Left colon (tissue), 2 donors: ENCODE measurements around the gene PRPH2. TPM values are rescaled to one million over a fixed set of nuclear protein-coding genes. Genes with fewer than 3 reads are reported as not detected.
"Not testable (repeated sequence)": the region's sequence is repeated elsewhere in the genome, so short reads cannot be mapped to it uniquely, and the experiment has no call there.

Source experiments
- ATAC-seq: fragments of 200-7000 bp; cut with Tn5 transposase; one replicate; pipeline ENCODE4 v1.9.1; 2020; ENCODE audit warnings: mild to moderate bottlenecking, moderate library complexity
- DNase-seq, 2 donors: peaks; one replicate each; pipeline ENCODE4 v3.0.0-alpha.2; 2020
- intact Hi-C, 2 donors: fragments of 100-400 bp; cut with DNase I in 1 of 2; cut with micrococcal nuclease in 1 of 2; formaldehyde crosslinking; loops; one replicate each; pipeline versions ENCODE4 v1.11.2 to v1.14.0; 2022; cut with DNase I, micrococcal nuclease
- total RNA-seq, 2 donors: library from RNA; stranded (reverse); fragmentation: NEBNext Ultra II Directional; extraction: Animal tissue kit (Norgen Biotek cat#: 25700); gene quantifications; one replicate each; pipeline ENCODE4 v1.2.1, GENCODE V29; 2021
- donor health status: DM: no; HTN: no; CAD: no.
- donor health status: DM: yes; HTN: yes; CAD: no.

PRPH2 gene
- total RNA-seq, 2 donors from 2014 or later: 0.40 to 0.67 TPM

DNA sequence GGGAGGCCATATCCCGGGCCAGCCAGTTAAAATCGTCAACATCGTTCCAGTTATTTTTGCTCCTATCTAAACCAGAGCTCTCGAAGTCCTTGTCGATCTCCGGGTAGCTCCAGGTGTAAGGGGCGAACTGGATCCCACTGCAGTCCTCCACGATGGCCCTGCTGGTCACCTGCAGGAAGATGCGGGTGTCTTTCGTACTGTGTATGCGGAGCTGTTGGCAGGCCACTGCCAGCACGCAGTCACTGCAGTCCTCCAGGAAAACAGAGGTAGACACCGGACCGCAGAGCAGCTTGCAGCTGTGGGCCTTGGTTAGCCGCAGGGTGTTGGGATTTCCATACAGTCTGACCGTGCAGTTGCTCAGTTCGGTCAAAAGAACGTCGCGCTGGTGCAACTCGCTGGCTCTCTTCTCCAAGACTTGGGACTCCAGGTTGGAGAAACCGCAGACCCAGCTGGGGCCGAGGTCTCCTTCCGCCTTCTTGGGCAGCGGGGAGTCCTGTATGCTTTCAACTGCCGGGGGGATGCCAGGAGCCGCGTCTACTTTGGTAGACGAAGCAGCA is 22.8 kb upstream of the PRPH2 start:
- intact Hi-C loops: loop anchor here in 1 of 2 donors (5.0 kb wide), 1 partner anchor 132 kb away; the partner anchor contains the start of gene RPL7L1
- ATAC-seq: peak; percentile 12

DNA sequence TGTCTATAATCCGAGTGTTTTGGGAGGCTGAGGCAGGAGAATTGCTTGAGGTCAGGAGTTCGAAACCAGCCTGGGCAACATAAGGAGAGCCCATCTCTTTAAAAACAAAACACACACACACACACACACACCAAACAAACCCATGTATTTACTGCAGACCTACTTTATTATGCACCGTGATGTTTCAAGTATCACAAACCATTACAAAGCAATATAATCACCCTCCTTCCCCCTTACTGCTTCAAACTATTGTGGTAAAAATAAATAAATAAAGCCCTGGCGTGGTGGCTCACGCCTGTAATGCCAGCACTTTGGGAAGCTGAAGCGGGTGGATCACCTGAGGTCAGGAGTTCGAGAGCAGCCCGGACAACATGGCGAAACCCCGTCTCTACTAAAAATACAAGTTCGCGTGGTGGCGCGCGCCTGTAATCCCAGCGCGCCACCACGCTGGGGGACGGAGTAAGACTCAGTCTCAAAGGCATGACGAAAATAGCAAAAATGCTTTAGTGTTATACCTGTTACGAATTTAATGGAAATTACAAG is 22.0 kb upstream of the PRPH2 start:
- intact Hi-C loops: no loop called here
- ATAC-seq (no peak), DNase-seq (no peak)

More for the DNA sequence above, 22.8 kb upstream of the PRPH2 start:
- DNase-seq: peak in 1 of 2 donors; percentile 33

DNA sequence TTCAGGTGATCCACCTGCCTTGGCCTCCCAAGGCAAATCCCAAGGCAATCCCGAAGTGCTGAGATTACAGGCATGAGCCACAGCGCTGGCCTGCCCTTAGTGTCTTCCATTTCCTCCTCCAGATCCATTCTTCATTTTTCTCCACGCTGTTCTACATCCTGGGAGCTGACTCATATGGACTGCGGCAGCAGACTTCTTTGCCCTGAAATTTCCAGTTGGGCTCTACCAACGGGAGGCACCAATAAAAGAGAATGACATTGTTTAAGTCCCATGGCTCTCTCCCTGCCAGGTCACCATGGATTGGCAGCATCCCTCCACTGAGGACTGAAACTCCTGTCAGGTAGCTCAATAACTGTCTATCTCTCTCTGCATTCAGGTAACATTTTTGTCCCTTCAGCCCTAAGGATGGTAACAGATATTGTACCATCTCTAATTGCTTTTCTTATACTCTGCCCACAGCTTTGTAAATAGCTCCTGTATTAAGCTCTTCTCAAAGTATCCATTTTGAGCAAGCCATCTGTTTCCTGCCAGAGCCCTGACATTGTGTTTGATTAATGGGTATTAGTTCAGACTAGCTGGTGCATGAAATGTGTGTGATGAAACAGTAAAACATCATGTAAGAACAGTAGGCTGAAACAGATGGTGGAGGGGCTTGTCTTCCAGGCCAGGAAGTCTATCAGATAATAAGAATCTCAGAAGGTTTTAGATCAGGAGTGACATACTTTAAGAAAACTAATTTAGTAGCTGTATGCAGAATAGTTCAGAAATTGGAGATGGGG is 19.9 kb upstream of the PRPH2 start:
- no peak for ATAC-seq
- no peak for DNase-seq
- intact Hi-C loops: no loop called here

DNA sequence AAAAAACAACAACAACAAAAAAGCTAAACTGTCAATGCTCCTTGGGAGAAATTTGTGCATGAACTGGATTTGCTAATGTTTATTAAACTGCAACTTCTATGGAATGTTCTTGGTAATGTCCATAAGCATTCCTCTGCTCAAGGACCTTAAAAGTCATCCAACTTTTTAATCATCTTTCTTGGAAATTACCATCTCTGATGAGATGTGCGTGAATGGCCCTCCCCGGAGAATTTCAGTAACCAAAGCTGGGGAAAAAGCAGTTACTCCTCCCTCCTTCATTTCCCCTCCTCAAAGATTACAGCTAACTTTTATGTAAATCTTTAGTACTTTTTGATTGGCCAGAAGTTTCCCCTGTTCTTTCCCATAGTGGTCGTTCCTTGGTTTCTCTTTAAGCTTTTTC is 18.3 kb upstream of the PRPH2 start:
- intact Hi-C loops: no loop called here
- DNase-seq (no peak), ATAC-seq (no peak)

DNA sequence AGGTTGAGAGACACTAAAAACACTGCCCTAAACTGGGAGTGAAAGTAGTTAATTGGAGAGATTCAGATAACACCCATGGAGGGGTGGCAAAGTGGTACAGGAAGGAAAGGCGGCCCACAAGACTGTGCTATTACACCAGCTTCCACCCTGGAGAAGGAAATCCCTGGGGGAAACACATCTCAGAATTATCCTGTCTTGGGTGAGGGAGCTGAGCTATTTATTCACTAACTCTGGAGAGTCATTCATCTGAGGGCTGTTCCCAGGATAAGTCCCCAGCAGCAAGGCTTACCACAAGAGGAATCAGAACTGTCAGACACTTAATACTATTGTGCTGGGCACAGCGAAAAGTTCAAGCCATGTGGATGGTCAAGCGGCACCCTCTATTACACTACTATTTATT is 13.6 kb upstream of the PRPH2 start:
- intact Hi-C loops: no loop called here
- no peak for ATAC-seq

DNA sequence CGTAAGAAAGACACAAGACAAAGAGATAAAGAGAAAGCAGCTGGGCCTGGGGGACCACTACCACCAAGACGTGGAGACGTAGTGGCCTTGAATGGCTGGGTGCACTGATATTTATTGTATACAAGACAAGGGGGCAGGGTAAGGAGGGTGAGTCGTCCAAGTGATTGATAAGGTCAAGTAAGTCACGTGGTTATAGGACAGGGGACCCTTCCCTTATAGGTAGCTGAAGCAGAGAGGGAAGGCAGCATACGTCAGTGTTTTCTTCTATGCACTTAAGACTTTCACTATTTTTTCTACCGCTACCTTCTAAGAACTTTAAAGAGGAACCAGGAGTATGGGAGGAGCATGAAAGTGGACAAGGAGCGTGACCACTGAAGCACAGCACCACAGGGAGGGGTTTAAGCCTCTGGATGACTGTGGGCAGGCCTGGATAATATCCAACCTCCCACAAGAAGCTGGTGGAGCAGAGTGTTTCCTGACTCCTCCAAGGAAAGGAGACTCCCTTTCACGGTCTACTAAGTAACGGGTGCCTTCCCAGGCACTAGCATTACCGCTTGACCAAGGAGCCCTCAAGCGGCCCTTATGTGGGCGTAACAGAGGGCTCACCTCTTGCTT is 11.6 kb upstream of the PRPH2 start:
- ATAC-seq, intact Hi-C loops: not testable (repeated sequence)

More for the DNA sequence above, 13.6 kb upstream of the PRPH2 start:
- DNase-seq: no peak

DNA sequence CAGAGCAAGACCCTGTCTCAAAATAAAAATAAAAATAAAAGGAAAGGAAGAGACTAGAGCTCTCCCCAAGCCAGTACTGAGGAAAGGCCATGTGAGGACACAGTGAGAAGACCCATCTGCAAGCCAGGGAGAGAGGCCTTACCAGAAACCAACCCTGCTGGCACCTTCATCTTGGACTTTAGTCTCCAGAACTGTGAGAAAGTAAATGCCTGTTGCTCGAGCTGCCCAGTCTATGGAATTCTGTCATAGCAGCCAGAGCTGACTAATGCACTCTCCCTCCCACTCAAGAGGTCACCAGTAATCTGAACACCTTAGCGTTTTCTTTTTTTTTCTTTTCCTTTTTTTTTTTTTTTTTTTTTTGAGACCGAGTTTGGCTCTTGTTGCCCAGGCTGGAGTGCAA is 7.3 kb upstream of the PRPH2 start:
- peak; percentile 32 for ATAC-seq

More for the DNA sequence above, 11.6 kb upstream of the PRPH2 start:
- not testable (repeated sequence) for DNase-seq

DNA sequence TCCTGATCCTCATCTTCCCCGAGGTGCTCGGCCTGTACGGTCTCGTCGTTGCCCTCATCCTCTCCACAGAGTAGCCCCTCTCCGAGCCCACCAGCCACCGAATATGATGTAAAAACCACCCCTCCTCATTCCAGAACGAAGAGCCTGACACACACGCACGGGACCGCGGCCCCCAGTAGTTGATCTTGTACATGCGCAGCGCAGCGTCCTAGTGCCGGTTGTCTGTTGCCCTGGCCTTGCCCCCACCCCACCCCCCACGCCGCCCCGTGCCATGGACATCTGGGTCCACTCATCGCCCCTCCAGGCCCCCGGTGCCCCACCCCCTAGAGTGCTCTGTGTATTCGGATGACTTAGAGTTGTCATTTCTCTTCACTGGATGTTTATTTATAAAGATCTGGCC is 5.2 kb upstream of the PRPH2 start:
- ATAC-seq (no peak), DNase-seq (peak in 1 of 2 donors; percentile 39)
- intact Hi-C loops: loop anchor here in 1 of 2 donors (5.0 kb wide), 1 partner anchor 65 kb away; no protein-coding TSS in a partner anchor

More for the DNA sequence above, 7.3 kb upstream of the PRPH2 start:
- intact Hi-C loops: loop anchor here in 1 of 2 donors (5.0 kb wide), 1 partner anchor 67 kb away; no protein-coding TSS in a partner anchor
- no peak for DNase-seq

DNA sequence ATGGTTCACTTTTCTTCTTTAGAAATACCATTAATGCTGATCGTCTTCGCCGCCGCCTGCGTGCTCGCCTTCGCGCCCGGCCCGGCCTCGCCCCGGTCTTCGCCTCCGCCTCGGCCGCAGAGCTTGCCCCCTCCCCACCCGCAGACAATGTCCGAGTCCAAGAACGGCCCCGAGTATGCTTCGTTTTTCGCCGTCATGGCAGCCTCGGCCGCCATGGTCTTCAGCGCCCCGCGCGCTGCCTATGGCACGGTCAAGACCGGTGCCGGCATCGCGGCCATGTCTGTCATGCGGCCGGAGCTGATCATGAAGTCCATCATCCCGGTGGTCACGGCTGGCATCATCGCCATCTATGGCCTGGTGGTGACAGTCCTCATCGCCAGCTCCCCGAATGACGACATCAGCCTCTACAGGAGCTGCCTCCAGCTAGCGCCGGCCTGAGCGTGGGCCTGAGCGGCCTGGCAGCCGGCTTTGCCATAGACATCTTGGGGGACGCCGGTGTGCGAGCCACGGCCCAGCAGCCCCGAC is 4.8 kb upstream of the PRPH2 start:
- DNase-seq (peak in 1 of 2 donors; percentile 33), ATAC-seq (peak; percentile 47)
- intact Hi-C loops: loop anchor here in 1 of 2 donors (5.0 kb wide), 1 partner anchor 65 kb away; no protein-coding TSS in a partner anchor

DNA sequence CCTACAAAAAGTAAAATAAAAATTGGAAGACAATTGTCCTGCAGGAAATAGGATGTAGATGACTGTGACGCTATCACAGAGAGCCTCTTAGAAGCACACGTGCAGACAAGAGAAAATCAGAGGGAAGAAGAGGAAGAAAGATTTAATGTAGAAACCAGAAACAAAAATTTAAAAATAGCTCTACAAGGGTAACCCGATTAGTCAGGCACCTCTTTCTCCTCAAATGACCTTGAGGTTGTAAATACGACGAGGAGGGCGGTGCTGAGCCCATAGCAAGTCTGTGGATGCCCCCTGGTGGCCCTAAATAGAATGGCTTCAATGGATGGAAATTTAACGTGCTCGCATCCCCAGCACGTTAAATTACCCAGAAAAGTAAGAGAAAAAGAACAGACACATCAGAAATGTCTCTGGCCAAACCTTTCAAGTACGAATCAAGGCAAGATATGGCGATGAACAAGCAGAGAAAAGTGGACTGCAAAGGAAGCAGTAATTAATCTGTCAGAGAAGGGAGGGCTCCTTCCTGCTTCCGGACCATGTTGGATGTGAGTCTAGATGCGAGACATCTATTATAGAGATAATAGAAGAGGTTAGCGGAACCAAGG is 4.2 kb upstream of the PRPH2 start:
- ATAC-seq (peak; percentile 94), DNase-seq (peak; percentile 73 to 84)
- intact Hi-C loops: loop anchor here in 1 of 2 donors (5.0 kb wide), 1 partner anchor 64 kb away; no protein-coding TSS in a partner anchor

DNA sequence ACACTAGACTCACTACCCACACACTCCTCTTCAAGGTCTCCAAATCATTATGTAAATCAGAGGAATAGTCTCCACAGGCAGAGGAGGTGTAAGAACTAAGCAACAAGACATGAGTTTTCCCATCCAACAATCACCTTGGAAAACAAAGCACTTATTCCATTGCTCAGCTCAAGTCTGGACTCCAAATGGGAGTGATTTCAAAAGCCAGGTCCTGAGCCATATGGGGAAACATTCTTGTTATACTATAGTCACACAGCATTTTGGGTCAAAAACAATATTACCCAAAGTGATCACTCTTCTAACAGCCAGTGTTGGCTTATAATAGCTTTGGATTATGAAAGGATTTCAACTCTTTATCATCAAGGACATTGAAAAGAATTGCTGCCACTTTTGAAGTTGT is 3.6 kb upstream of the PRPH2 start:
- ATAC-seq (no peak), DNase-seq (no peak)
- intact Hi-C loops: loop anchor here in 1 of 2 donors (5.0 kb wide), 1 partner anchor 64 kb away; no protein-coding TSS in a partner anchor

DNA sequence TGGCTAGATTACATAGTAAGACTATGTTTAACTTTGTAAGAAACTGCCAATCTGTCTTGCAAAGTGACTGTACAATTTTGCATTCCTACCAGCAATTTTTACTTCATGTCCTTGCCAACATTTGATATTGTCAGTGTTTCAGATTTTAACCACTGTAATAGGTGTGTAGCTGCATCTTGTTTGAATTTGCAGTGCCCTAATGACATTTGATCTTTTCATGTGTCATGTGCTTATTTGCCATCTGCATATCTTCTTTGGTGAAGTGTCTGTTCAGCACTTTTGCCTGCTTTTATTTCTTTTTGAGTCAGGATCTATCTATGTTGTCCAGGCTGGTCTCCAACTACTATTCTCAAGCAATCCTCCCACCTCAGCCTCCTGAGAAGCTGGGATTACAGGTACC is 2.4 kb upstream of the PRPH2 start:
- ATAC-seq (no peak), DNase-seq (no peak)
- intact Hi-C loops: loop anchor here in 1 of 2 donors (5.0 kb wide), 1 partner anchor 63 kb away; no protein-coding TSS in a partner anchor

DNA sequence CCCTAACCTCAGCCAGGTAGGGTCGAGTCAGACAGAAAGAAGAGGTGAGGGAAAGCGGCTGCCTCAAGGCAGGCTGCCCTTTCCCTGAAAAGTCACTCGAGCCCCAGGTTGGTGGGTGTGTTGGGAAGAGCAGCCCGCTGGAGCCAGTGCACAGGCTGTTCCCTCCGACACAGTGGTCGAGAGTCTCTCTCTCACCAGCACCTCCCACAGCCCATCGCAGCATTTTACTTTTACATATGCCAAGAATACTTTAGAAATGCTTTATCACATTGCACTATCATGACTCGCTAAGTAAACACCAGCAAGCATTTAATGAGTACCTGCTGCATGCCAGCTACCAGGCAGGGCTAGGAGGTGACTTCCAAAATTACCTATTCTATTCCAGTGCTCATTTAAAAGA is 1.7 kb downstream of the PRPH2 start:
- ATAC-seq (no peak), DNase-seq (no peak)
- intact Hi-C loops: no loop called here

DNA sequence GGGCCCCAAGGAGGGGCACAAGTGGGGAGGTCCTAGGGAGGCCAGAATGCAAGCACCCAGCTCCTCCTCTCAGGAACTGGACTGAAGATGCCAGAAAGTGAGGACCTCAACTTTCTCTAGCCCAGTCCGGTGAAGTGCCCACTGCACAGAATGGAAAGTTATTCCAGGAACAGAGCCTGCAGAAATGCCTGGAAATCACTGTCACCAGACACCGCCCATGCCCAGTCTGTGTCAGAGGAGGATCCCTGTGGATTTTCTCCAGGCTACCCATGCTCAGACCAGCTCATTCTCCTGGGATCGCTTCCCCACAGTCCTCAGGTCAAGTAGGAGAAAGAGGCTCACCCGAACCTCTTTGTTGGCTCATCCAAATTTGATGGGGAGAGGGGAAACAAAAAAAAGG is 6.5 kb downstream of the PRPH2 start:
- no peak for DNase-seq

DNA sequence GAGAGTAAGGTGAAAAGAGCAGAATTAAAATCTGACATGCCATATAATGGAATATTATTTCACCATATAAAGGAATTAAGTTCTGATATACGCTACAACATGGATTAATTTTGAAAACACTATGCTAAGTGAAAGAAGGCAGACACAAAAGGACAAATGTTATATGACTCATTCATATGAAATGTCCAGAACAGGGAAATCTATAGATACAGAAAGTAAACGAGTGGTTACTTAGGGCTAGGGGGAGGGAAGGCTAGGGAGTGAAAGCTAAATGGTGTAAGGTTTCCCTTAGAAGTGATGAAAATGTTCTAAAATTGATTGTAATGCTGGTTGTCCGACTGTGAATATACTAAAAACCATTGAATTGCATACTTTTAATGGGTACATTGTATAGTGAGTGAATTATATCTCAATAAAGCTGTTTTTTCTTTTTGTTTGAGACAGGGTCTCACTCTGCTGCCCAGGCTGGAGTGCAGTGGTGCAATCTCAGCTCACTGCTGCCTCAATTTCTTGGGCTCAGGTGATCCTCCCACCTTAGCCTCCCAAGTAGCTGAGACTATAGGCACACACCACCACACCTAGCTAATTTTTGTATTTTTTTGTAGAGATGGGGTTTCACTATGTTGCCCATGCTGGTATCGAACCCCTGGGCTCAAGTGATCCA is 8.2 kb downstream of the PRPH2 start:
- DNase-seq (no peak), ATAC-seq (no peak)
- intact Hi-C loops: no loop called here

More for the DNA sequence above, 6.5 kb downstream of the PRPH2 start:
- intact Hi-C loops: no loop called here
- ATAC-seq: no peak

DNA sequence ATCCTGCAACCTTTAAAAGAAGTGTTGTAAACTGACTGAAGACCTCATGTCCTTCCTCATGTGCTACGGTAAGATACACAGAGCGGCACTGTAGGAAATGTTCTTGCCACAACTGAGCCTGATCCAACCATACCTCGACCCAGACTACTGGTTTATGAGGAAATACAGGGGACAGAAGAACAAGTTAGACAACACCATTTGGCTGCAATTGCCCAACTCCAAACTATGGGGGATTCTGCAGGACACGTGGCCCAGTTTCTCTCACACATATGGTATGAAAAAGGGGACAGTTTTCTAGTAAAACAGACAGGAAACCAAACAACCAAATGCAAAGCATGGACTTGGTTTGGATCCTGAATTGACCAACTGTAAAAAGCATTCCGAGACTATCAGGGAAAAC is 10.5 kb downstream of the PRPH2 start:
- DNase-seq (no peak), ATAC-seq (no peak)
- intact Hi-C loops: no loop called here

DNA sequence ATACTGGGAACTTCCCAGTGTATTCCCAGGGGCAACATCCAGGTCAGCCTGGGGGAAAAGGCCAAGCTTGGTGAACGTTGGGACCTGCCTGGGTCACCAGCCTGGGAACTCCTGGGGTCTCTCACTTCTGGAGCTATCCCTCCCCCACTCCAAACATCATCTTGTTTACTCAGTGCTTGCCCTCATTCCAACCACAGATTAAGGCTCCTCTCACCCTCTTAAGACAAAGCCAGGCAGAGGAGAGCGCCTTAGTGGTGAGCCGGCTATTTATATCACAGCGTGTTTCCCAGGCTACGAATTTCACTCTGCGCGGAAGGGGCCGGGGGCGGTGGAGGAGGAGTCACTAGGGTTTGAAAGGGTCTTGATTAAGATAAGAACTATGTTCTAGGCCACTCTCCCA is 12.1 kb downstream of the PRPH2 start:
- DNase-seq (no peak), ATAC-seq (no peak)
- intact Hi-C loops: no loop called here

DNA sequence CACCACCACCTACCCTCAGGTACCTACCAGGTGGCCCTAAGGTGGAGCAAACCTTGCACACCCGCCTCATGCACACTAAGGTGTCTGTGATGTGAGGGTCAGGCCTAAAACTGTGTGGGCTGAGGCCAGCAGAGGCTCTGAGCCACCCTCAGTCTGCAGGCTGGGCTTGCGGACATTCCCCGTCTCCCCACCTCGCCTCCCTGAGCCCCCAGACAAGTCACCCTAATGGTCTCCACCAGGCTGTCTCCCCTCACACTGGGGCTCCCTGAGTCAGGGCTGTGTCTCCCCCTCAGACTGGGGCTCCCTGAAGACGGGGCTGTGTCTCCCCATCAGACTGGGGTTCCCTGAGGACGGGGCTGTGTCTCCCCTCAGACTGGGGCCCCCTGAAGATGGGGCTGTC is 12.5 kb downstream of the PRPH2 start:
- no peak for ATAC-seq
- intact Hi-C loops: no loop called here
- no peak for DNase-seq
